ENCODE results near the gene B3GNT5. TPM values are rescaled to one million over a fixed set of nuclear protein-coding genes. Genes with fewer than 3 reads are reported as not detected.

The B3GNT5 gene
- total RNA-seq, 1 donor from 2014 or later: 6.9 TPM

- H3K27me3 Mint-ChIP-seq (ENCODE audit: unreplicated experiment): peaks cover 5% of the 10 kb centered on the region
- H3K4me3 Mint-ChIP-seq (ENCODE audit: unreplicated experiment): no peak overlapping the region
- peaks cover 21% of the 10 kb centered on the region for H3K4me1 Mint-ChIP-seq (ENCODE audit: unreplicated experiment)
- H3K9me3 Mint-ChIP-seq (ENCODE audit: unreplicated experiment): no peaks in the 10 kb centered on the region
- peaks cover 3% of the 10 kb centered on the region for H3K36me3 Mint-ChIP-seq (ENCODE audit: low read depth, unreplicated experiment)
- H3K27ac Mint-ChIP-seq (ENCODE audit: unreplicated experiment): no peak overlapping the region
- TF ChIP-seq CTCF (IDR thresholded peaks at IDR 0.05; ENCODE audit: unreplicated experiment): no peak
- no peak for DNase-seq (ENCODE audit: low spot score)
Observed at GRCh38 chr3:183213415-183214276, 39.4 kb upstream of the B3GNT5 start.

GRCh38 chr3:183214277-183214612 lies 38.8 kb upstream of the B3GNT5 start:
- Mint-ChIP-seq H3K9me3 (ENCODE audit: unreplicated experiment) (no peaks in the 10 kb centered on the region), H3K4me3 (ENCODE audit: unreplicated experiment) (no peak overlapping the region), H3K27ac (ENCODE audit: unreplicated experiment) (no peak overlapping the region), H3K4me1 (ENCODE audit: unreplicated experiment) (peaks cover 21% of the 10 kb centered on the region), H3K36me3 (ENCODE audit: low read depth, unreplicated experiment) (peaks cover 3% of the 10 kb centered on the region), H3K27me3 (ENCODE audit: unreplicated experiment) (peaks cover 5% of the 10 kb centered on the region)
- no peak for TF ChIP-seq CTCF (IDR thresholded peaks at IDR 0.05; ENCODE audit: unreplicated experiment)
- DNase-seq (ENCODE audit: low spot score): no peak

GRCh38 chr3:183215591-183216202 lies 37.4 kb upstream of the B3GNT5 start:
- H3K4me3 Mint-ChIP-seq (ENCODE audit: unreplicated experiment): no peak overlapping the region
- no peaks in the 10 kb centered on the region for H3K9me3 Mint-ChIP-seq (ENCODE audit: unreplicated experiment)
- H3K4me1 Mint-ChIP-seq (ENCODE audit: unreplicated experiment): peaks cover 19% of the 10 kb centered on the region
- H3K36me3 Mint-ChIP-seq (ENCODE audit: low read depth, unreplicated experiment): peaks cover 3% of the 10 kb centered on the region
- DNase-seq (ENCODE audit: low spot score): no peak
- peaks cover 5% of the 10 kb centered on the region for H3K27me3 Mint-ChIP-seq (ENCODE audit: unreplicated experiment)
- no peak for TF ChIP-seq CTCF (IDR thresholded peaks at IDR 0.05; ENCODE audit: unreplicated experiment)
- H3K27ac Mint-ChIP-seq (ENCODE audit: unreplicated experiment): no peak overlapping the region

GRCh38 chr3:183217548-183218332 lies 35.3 kb upstream of the B3GNT5 start:
- no peak for TF ChIP-seq CTCF (IDR thresholded peaks at IDR 0.05; ENCODE audit: unreplicated experiment)
- Mint-ChIP-seq H3K36me3 (ENCODE audit: low read depth, unreplicated experiment) (no peaks in the 10 kb centered on the region), H3K4me3 (ENCODE audit: unreplicated experiment) (no peak overlapping the region), H3K9me3 (ENCODE audit: unreplicated experiment) (no peaks in the 10 kb centered on the region), H3K4me1 (ENCODE audit: unreplicated experiment) (peaks cover 4% of the 10 kb centered on the region), H3K27ac (ENCODE audit: unreplicated experiment) (no peak overlapping the region), H3K27me3 (ENCODE audit: unreplicated experiment) (peaks cover 4% of the 10 kb centered on the region)
- no peak for DNase-seq (ENCODE audit: low spot score)
